Type B pancreatic cell (in vitro differentiated cells): Measurements from ENCODE around the gene RNF144A. TPM values are rescaled to one million over a fixed set of nuclear protein-coding genes. Genes with fewer than 3 reads are reported as not detected.

ENCODE experiments used
- DNase-seq: peaks from one replicate; pipeline ENCODE4 v3.0.0; 2021; ENCODE audit warnings: mixed read lengths; ENCODE audit not compliant: unreplicated experiment; ENCODE audit errors: extremely low spot score
- H3K27ac Mint-ChIP-seq: 2 replicates; pipeline ENCODE4 v1.8.0; 2021; ENCODE audit warnings: mild to moderate bottlenecking, mixed read lengths
- H3K27me3 Mint-ChIP-seq: 2 replicates; pipeline ENCODE4 v1.8.0; 2021; ENCODE audit warnings: mixed read lengths
- H3K36me3 Mint-ChIP-seq: 2 replicates; pipeline ENCODE4 v1.8.0; 2021; ENCODE audit warnings: mixed read lengths
- H3K4me1 Mint-ChIP-seq: one replicate; pipeline ENCODE4 v1.8.0; 2021; ENCODE audit warnings: mixed read lengths; ENCODE audit not compliant: unreplicated experiment
- H3K4me3 Mint-ChIP-seq: 2 replicates; pipeline ENCODE4 v1.8.0; 2021; ENCODE audit warnings: mild to moderate bottlenecking, mixed read lengths
- H3K9me3 Mint-ChIP-seq: 2 replicates; pipeline ENCODE4 v1.8.0; 2021; ENCODE audit warnings: mixed read lengths
- total RNA-seq: library from RNA; stranded (reverse); gene quantifications from 2 replicates; pipeline ENCODE4 v1.2.1, GENCODE V29; 2021; ENCODE audit warnings: low replicate concordance
- TF ChIP-seq, protein P1 (sequence below): fragments of 200-600 bp; sonication (generic); conservative IDR thresholded peaks from 2 replicates; pipeline ENCODE4 v1.5.0; 2021; ENCODE audit warnings: antibody characterized with exemption, mild to moderate bottlenecking

The RNF144A gene
- total RNA-seq, 1 donor from 2014 or later: 35.6 TPM

DNA sequence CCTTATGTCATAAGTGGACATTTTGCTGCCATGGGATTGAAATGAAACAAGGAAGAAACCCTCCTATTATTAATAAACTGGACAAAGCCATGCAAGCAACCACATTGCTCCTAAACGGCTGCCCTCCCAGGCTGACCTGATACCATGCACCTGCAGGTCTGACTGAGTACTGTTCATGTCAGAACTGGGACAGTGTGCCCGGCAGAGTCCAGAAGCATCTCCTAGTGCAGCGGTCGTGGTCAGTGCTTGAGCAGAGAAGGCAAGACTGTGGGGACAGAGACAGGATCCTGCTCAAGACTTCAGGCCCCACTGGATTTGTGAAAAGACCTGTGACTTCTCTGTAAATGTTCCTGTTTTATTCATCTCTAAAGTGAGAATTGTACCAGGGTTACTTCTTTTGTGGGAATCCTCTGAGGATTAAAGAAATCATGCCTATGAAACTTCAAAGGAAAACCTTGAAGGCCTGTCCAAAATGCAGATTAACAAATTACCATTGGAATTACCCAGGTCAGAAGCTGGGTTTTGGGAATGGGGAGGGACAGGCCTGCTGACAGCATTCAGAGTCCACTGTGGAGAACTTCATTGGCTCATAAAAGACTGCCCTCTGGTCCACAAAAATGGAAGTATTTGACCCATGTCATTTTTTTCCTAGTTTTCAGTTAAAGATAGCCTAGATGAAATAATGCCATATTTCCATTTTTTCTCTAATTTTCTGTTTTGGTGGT is 13.9 kb downstream of the RNF144A start:
- DNase-seq: no peak
- Mint-ChIP-seq H3K4me1 (peaks cover 36% of the 10 kb centered on the region), H3K27ac (no peak overlapping the region), H3K27me3 (no peaks in the 10 kb centered on the region), H3K9me3 (no peaks in the 10 kb centered on the region), H3K4me3 (no peak overlapping the region), H3K36me3 (peaks cover 10% of the 10 kb centered on the region)
- TF ChIP-seq, protein P1, sequence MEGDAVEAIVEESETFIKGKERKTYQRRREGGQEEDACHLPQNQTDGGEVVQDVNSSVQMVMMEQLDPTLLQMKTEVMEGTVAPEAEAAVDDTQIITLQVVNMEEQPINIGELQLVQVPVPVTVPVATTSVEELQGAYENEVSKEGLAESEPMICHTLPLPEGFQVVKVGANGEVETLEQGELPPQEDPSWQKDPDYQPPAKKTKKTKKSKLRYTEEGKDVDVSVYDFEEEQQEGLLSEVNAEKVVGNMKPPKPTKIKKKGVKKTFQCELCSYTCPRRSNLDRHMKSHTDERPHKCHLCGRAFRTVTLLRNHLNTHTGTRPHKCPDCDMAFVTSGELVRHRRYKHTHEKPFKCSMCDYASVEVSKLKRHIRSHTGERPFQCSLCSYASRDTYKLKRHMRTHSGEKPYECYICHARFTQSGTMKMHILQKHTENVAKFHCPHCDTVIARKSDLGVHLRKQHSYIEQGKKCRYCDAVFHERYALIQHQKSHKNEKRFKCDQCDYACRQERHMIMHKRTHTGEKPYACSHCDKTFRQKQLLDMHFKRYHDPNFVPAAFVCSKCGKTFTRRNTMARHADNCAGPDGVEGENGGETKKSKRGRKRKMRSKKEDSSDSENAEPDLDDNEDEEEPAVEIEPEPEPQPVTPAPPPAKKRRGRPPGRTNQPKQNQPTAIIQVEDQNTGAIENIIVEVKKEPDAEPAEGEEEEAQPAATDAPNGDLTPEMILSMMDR: peak; percentile 32

- H3K9me3 Mint-ChIP-seq: no peaks in the 10 kb centered on the region
- no peak for DNase-seq
- H3K27ac Mint-ChIP-seq: no peak overlapping the region
- H3K36me3 Mint-ChIP-seq: peaks cover 10% of the 10 kb centered on the region
- H3K4me1 Mint-ChIP-seq: peaks cover 30% of the 10 kb centered on the region
- TF ChIP-seq, protein P1: no peak
- no peak overlapping the region for H3K4me3 Mint-ChIP-seq
- H3K27me3 Mint-ChIP-seq: no peaks in the 10 kb centered on the region
Observed at GRCh38 chr2:6931753-6932152, 14.5 kb downstream of the RNF144A start.

DNA sequence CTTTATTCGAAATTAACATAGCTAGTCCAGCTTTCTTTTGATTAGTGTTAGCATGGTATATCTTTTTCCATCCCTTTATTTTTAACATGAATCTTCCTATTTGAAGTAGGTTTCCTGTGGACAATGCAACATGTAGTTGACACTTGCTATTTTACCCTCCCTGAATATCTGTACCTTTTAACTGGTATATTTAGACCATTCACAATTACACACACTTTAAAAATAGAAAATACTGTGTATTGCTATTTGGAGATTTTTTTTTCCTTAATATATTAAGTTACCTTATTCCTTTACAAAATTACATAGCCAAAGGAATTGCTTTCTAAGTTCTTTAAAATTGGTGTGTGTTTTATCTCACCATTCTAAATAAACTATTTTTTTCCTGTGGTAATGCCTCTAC is 15.0 kb downstream of the RNF144A start:
- Mint-ChIP-seq H3K4me1 (peaks cover 26% of the 10 kb centered on the region), H3K4me3 (no peak overlapping the region), H3K9me3 (no peaks in the 10 kb centered on the region), H3K27me3 (no peaks in the 10 kb centered on the region), H3K27ac (no peak overlapping the region), H3K36me3 (peaks cover 10% of the 10 kb centered on the region)
- TF ChIP-seq, protein P1: no peak
- no peak for DNase-seq

DNA sequence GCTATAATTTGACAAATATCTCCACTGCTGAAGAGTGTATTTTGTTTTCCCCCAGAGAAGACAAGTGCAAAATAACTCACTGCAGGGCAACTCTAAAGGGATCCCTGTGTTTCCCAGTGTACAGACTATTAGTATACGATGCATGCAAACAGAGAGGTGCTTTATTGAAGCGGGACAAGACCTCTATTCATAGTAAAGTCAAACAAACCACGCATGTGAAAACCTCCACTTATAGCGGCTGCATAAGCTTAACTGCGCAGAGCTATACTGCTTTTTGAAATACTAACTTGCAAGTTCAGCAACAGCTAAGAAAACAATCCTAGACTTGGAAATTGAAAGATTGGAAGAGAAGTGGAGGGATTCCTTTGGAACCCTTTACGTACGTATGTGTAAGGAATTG is 15.6 kb downstream of the RNF144A start:
- Mint-ChIP-seq H3K27ac (no peak overlapping the region), H3K4me1 (peaks cover 28% of the 10 kb centered on the region), H3K36me3 (peaks cover 10% of the 10 kb centered on the region), H3K4me3 (no peak overlapping the region), H3K9me3 (no peaks in the 10 kb centered on the region), H3K27me3 (no peaks in the 10 kb centered on the region)
- TF ChIP-seq, protein P1: no peak
- DNase-seq: no peak

DNA sequence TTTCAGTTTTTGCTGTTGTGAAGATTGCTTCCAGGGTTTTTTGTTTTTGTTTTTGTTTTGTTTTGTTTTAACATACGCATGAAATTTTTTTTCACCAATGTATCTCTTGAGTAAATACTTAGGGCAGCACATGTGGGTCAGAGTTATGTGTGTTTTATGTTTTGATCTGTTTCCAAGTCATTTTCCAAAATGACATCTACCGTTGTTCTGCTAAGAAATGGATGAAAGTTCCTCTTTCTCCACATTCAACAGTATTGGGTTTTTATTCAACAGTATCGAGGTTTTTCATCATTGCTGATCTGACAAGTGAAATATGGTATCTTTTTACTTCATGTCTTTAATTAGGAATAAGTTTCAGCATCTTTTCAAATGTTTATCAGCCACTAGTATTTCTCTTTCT is 16.7 kb downstream of the RNF144A start:
- DNase-seq: no peak
- H3K9me3 Mint-ChIP-seq: no peaks in the 10 kb centered on the region
- TF ChIP-seq, protein P1: no peak
- H3K36me3 Mint-ChIP-seq: peaks cover 10% of the 10 kb centered on the region
- H3K4me3 Mint-ChIP-seq: no peak overlapping the region
- peaks cover 24% of the 10 kb centered on the region for H3K4me1 Mint-ChIP-seq
- H3K27ac Mint-ChIP-seq: no peak overlapping the region
- H3K27me3 Mint-ChIP-seq: no peaks in the 10 kb centered on the region
